HuH-7.5 (cell line): ENCODE measurements around the gene SYTL3.
"Not testable (repeated sequence)": the region's sequence is repeated elsewhere in the genome, so short reads cannot be mapped to it uniquely, and the experiment has no call there.

Experiments used
- DNase-seq: peaks from one replicate; pipeline ENCODE4 v3.0.0; 2011; ENCODE audit warnings: low spot score

The SYTL3 gene

DNA sequence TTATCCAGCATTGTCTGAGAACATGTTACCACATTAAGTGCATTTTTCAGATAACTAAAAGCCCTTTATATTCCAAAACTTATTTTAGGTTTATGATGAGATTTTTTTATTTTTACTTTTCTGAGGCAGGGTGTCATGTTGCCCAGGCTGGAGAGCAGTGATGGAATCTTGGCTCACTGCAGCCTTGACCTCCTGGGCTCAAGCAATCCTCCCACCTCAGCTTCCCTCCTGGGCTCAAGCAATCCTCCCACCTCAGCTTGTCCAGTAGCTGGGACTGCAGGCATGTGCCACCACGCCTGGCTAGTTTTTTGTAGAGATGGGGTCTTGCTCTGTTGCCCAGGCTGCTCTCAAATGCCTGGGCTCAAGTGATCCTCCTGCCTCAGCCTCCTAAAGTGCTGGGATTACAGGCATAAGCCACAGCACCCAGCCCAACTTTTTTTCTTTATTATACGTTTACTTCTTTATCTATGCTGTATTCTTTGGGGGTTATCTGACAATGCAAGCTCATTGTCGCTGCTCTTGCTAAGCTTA is 11.5 kb upstream of the SYTL3 start:
- no peak for DNase-seq

GRCh38 chr6:158639056-158639455 is 10.8 kb upstream of the SYTL3 start:
- DNase-seq = no peak

DNA sequence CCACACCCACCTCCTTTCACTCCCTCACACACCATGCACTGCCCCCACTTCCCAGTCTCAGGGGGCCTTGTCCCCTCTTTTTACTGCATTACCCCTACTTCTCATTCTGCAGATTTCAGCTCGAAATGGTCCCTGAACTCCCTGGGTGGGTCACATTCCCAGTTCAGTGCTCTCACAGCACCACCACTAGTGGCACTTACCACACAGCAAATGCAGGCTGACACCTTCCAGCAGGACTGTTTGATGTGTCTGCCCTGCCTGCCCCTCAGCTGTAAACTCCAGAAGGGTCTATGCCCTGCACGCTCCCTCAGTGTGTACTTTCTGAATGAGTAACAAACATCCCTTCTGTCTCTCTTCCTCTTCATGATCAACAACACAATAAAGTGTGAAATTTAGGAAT is 9.3 kb upstream of the SYTL3 start:
- DNase-seq = no peak

DNA sequence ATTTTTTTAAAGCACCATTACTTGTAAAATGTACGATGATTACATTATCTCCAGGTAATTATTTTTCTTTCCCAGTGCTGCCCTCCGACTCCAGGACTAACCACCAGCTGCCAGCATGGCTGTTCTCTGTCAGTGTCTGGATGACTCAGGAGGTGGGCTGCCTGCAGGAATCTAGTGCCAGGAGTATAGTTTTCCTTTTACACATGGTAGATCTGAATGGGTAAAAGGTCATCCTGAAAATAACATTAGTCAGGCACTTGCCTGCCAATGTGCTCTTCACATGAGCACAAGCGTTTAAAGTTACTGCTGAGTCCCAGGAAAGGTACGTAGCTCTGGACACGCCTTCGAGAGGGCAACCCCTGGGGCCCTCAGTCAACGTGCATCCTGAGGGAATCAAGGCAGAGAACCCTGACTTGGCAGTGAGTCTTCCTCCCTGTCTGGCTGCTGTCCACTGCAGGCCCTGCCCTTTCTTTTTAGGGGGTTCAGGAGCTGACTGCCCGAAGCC is 7.7 kb upstream of the SYTL3 start:
- DNase-seq = no peak

DNA sequence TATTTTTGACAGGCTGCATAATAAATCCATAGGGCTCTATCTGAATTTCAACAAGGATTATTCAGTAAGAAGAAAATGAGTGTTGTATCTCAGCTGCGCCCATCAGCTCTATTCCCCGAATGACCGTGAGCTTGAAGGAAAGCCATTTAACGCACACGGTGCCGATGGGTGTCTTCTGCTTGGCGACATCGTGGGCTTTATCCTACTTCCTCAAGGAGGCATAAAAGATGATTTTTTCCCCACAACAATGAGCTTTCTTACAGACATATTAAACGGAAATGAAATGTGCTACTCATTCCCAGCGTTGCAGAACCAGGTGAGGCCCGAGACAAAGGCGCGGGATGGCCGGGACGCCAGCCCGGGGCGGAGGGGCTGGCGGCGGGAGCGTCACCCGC is 6.0 kb upstream of the SYTL3 start:
- no peak for DNase-seq

DNA sequence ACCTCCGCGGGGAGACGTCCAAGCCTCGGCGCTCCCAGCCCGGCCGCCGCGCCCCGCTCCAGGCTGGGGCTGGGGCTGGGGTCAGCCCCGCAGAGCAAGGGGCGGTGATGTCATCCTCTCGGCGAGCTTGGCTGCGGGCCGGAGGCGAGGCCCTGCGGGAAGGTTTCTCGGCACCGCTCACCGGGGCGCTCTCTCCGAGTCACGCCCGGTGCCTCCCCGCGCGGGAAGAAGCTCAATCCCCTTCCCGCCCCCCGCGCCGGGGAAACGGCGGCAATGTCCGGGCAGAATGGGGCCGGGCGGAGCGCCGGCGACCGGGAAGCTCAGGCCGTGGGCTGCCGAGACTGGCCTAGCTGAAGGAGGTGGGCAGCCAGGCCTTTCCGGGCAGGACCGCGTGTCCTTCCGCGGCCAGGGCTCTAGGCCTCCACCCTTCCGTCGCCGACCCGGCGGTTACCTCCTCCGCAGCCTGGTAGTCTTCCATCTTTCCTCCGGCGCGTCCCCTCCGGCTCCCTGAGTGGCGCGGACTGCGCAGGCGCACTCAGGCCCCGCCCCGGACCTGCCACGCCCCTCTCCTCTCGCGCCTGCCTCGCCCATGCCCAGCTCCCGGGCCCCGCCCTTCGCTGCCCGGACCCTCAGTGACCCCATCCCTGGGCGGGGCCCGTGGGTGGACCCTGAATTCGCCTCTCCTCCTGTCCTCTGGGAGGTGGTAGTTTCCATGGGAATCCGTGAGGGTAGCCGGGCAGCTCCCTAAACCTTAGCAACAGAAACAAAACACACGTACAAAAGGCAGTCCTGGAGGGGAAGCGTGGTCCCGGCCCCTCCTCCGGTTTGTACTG is 5.4 kb upstream of the SYTL3 start, which contains the start of gene DYNLT1:
DYNLT1 (minus strand) TSS at position 513 of the 833 bp plus-strand sequence; CDS start at position 478, 35 bp downstream.
- DNase-seq = peak; percentile 89

- DNase-seq = no peak
These were observed 4.5 kb upstream of the SYTL3 start for GRCh38 chr6:158645064-158646022.

- no peak for DNase-seq
These were observed 3.6 kb upstream of the SYTL3 start for GRCh38 chr6:158646023-158646910.

GRCh38 chr6:158647501-158647900 is 2.4 kb upstream of the SYTL3 start:
- DNase-seq = no peak

GRCh38 chr6:158648682-158649131 is 1.1 kb upstream of the SYTL3 start:
- DNase-seq = no peak

- not testable (repeated sequence) for DNase-seq
These were observed 2.3 kb downstream of the SYTL3 start for GRCh38 chr6:158651981-158652737.

DNA sequence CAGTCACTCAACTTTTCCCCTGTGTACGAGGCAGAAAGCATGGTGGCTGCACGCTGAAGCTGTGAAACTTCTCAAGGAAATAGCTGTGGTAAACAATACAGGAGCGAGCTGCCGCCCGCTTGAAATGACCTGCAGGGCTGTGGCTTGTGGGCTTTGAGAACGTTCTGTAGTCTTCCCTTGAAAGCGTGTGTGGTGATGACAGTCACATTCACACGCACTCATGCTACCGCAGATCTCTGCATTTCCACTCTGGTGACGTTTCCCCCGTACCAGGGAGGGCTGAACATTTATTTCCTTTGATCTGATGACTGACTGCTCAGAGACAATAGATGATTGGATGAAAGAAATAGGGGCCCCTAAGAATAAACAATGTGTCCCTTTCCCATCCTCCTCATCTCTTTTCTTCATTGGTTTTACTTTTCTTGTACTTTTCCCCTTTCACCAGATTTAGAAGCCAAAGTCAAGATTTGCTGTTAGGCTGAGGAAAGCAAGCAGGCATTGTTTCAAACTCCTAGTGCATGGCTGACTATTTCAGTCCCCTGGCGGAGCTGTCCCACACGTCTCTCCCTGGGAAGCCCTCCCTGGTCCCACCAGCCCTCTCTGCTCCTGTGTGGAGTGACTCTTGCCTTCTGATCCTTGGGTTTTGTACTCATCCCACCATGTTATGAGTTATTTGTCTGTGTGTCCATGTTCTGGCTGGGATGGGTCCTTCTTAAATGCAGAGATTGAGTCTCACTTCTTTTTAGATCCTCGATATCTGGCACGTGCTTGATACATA is 3.9 kb downstream of the SYTL3 start:
- DNase-seq = no peak

GRCh38 chr6:158654498-158654897 is 4.6 kb downstream of the SYTL3 start:
- no peak for DNase-seq

DNA sequence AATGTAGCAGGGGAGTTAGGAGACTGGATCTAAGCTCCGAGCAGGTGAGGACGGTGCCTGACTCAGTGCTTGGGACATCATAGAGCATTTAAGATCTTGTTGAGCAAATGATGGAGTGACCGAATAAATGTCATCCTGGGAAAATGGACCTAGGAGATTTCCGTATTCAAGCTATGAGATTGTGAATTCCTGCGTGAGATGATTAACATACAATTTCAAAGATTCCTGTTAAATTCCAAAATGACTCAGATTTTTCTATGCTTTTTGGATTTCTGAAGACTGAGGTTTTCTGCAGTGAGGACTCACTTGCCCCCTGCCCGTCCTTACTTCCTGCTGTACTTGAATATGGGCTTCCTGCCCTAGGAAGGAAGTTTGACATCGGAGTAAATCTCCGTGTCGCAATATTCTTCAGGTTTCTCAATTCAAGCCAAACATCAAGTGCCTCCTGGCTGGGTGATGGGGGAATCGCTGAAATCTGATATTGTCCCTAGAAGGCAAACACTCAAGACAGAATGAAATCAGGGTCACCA is 5.2 kb downstream of the SYTL3 start:
- DNase-seq = no peak

DNA sequence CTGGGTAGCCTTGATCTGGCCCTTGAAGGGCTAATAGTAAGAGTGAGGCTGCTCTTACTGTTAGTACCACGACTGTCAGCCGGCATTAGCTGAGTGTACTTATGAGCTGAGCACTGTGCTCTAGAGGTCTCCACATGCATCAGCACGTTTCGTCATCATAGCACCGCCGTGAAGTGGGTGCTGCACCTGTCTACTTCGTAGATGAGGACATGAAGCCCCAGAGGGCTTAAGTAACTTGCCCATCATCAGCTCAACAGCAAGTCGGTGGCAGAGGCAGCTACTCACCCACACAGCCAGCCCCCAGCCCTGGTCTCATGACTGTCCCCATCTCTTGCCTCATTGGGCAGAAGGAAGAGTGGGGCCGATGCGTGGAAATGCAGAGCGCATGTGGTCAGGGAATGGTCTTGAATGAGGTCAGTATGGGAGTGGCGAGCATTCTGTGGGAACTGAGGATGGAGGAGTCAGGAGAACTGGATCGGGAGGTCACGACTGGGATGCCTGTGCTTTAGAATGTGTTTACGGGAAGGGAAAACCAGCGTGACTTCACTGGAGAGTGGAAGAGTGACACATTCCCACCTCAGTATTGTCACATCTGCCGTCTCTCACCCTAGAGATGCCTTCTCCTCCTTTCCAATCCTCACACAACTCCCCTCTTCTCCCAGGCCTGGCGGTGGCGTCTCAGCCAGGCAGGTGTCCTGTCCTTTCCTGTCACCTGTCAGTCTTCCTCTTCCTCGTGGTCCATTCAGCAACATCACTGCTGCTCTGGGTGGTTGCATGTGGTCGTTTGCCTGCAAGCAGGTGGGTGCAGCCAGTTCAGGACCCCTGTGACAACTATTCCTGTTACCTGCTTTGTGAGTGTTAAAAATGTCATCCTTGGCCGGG is 6.0 kb downstream of the SYTL3 start:
- DNase-seq = no peak

DNA sequence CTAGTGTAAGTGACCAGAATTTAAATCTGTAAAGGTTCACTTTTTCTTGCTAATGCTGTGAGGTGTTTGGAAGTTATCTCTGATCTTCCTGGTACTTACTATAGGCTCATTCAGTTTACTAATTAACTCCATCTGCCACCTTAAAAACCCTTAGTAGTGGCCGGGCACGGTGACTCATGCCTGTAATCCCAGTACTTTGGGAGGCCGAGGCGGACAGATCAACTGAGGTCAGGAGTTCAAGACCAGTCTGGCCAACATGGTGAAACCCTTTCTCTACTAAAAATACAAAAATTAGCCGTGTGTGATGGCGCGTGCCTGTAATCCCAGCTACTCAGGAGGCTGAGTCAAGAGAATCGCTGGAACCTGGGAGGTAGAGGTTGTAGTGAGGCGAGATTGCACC is 7.1 kb downstream of the SYTL3 start:
- not testable (repeated sequence) for DNase-seq

GRCh38 chr6:158660333-158660754 is 10.5 kb downstream of the SYTL3 start:
- DNase-seq = peak; percentile 54

- DNase-seq = no peak
These were observed 11.4 kb downstream of the SYTL3 start for GRCh38 chr6:158661156-158661685.
